HepG2 (cell line): ENCODE measurements around the gene GATAD2B. TPM values are rescaled to one million over a fixed set of nuclear protein-coding genes. Genes with fewer than 3 reads are reported as not detected.
A peak's percentile ranks its signal among the peaks of the same experiment; 100 is the strongest.

ENCODE experiments used
- ESRRA ChIP-seq: sonication (generic); formaldehyde crosslinking; IDR thresholded peaks from 2 replicates; pipeline ENCODE4 v1.5.1; 2020; ENCODE audit warnings: mild to moderate bottlenecking, low read depth, missing genetic modification reagents
- FOXP4 ChIP-seq: sonication (generic); formaldehyde crosslinking; IDR thresholded peaks from 2 replicates; pipeline ENCODE4 v1.4.0; 2020; ENCODE audit warnings: missing genetic modification reagents
- GRHL1 ChIP-seq: sonication (generic); formaldehyde crosslinking; conservative IDR thresholded peaks from 2 replicates; pipeline ENCODE4 v1.8.0; 2022; ENCODE audit warnings: missing genetic modification reagents
- HOXA7 ChIP-seq: sonication (generic); formaldehyde crosslinking; IDR thresholded peaks from 2 replicates; pipeline ENCODE4 v1.8.1; 2022; ENCODE audit warnings: mild to moderate bottlenecking, missing genetic modification reagents, moderate library complexity
- IRF1 ChIP-seq: sonication (generic); formaldehyde crosslinking; IDR thresholded peaks from 2 replicates; pipeline ENCODE4 v1.4.0; 2020; ENCODE audit warnings: low read depth, mild to moderate bottlenecking, missing genetic modification reagents
- KAT8 ChIP-seq: IDR thresholded peaks from 2 replicates; pipeline ENCODE4 v1.6.1; 2016; ENCODE audit warnings: missing genetic modification reagents, missing compliant biosample characterization
- MAFG ChIP-seq: sonication (generic); formaldehyde crosslinking; IDR thresholded peaks from 2 replicates; pipeline ENCODE4 v1.5.1; 2020; ENCODE audit warnings: mild to moderate bottlenecking, missing genetic modification reagents
- MATR3 ChIP-seq: sonication (generic); formaldehyde crosslinking; IDR thresholded peaks from 2 replicates; pipeline ENCODE4 v1.4.0; 2020; ENCODE audit warnings: missing genetic modification reagents
- PHF21A ChIP-seq: sonication (generic); formaldehyde crosslinking; IDR thresholded peaks from 2 replicates; pipeline ENCODE4 v1.5.0; 2020; ENCODE audit warnings: mild to moderate bottlenecking, missing genetic modification reagents
- SALL1 ChIP-seq: sonication (generic); formaldehyde crosslinking; IDR thresholded peaks from 2 replicates; pipeline ENCODE4 v1.8.0; 2022; ENCODE audit warnings: mild to moderate bottlenecking, missing genetic modification reagents
- SALL2 ChIP-seq: sonication (generic); formaldehyde crosslinking; IDR thresholded peaks from 2 replicates; pipeline ENCODE4 v1.8.1; 2023; ENCODE audit warnings: mild to moderate bottlenecking, missing genetic modification reagents, inconsistent platforms
- TBL1XR1 ChIP-seq: fragments of 150-350 bp; IDR thresholded peaks from 2 replicates; pipeline ENCODE4 v1.6.1; 2014; ENCODE audit warnings: borderline replicate concordance, low read length; ENCODE audit not compliant: partially characterized antibody
- THRA ChIP-seq: sonication (generic); formaldehyde crosslinking; IDR thresholded peaks from 2 replicates; pipeline ENCODE4 v1.4.0; 2020; ENCODE audit warnings: missing genetic modification reagents, borderline replicate concordance
- ZBTB8A ChIP-seq: sonication (generic); formaldehyde crosslinking; IDR thresholded peaks from 2 replicates; pipeline ENCODE4 v1.4.0; 2020; ENCODE audit warnings: mild to moderate bottlenecking, low read depth, missing genetic modification reagents, borderline replicate concordance
- ZHX2 ChIP-seq, 2 experiments: sonication (generic) in 1 of 2; formaldehyde crosslinking in 1 of 2; IDR thresholded peaks; 2 replicates each; pipeline versions ENCODE4 v1.6.1 to v1.9.0; 2014 to 2022; ENCODE audit warnings: antibody characterized with exemption in 1 of 2, borderline replicate concordance in 1 of 2, inconsistent platforms in 1 of 2, low read depth in 1 of 2, missing genetic modification reagents in 1 of 2
- ZNF207 ChIP-seq: fragments of 450-650 bp; IDR thresholded peaks from 2 replicates; pipeline ENCODE4 v1.6.1; 2016; ENCODE audit warnings: antibody characterized with exemption, borderline replicate concordance
- polyA plus RNA-seq, 8 experiments: library from polyadenylated mRNA; depleted of rRNA in 3 of 8; stranded (reverse) in 7 of 8; unstranded in 1 of 8; fragments of >200 nt; fragmentation: Illumina TruSeq in 4 of 8; extraction: Trizol in 4 of 8; gene quantifications; 2 replicates each; pipeline versions ENCODE4 v1.2.1 to v1.2.3, GENCODE V29; 2011 to 2016; ENCODE audit warnings: low read depth in 4 of 8, missing spikeins in 1 of 8, mixed read lengths in 1 of 8; ENCODE audit not compliant: insufficient read depth in 1 of 8
- total RNA-seq, 5 experiments: library from RNA; depleted of rRNA; stranded (reverse); fragments of >200 nt; fragmentation: Illumina TruSeq; extraction: Trizol; gene quantifications; 2 replicates each; pipeline ENCODE4 v1.2.3, GENCODE V29; 2016; ENCODE audit warnings: low read depth in 1 of 5

GATAD2B gene
- total and polyA plus RNA-seq, 2 of the 13 experiments (the other 11 are each of a cell fraction or from before 2014, with no cell fraction given): 3.2 to 5.2 TPM

- TF ChIP-seq SALL1 (CRISPR knock-in tag): no peak
- no peak for TF ChIP-seq MAFG (CRISPR knock-in tag)
- TF ChIP-seq THRA (CRISPR knock-in tag): no peak
- peak; percentile 61 for TF ChIP-seq KAT8 (CRISPR knock-in tag)
- TF ChIP-seq TBL1XR1: no peak
- no peak for TF ChIP-seq ZNF207
- peak; percentile 14; the same call in 1 of the 2 replicates for TF ChIP-seq ESRRA (CRISPR knock-in tag)
- TF ChIP-seq ZHX2 (IDR thresholded peaks at IDR 0.05; ENCODE audit: low read depth): no peak
- TF ChIP-seq ZHX2 (CRISPR knock-in tag; IDR thresholded peaks at IDR 0.05; ENCODE audit: borderline replicate concordance): no peak
- no peak for TF ChIP-seq IRF1 (CRISPR knock-in tag)
- TF ChIP-seq FOXP4 (CRISPR knock-in tag): no peak; the same call in 1 of the 2 replicates
- TF ChIP-seq HOXA7 (CRISPR knock-in tag): no peak
- TF ChIP-seq GRHL1 (CRISPR knock-in tag): no peak
- TF ChIP-seq ZBTB8A: no peak
- TF ChIP-seq SALL2 (CRISPR knock-in tag): peak; percentile 67
- TF ChIP-seq MATR3 (CRISPR knock-in tag): no peak
- no peak; the same call in 1 of the 2 replicates for TF ChIP-seq PHF21A (CRISPR knock-in tag)
These were observed 40.5 kb upstream of the GATAD2B start, which contains the start of gene SLC39A1 (continued) for GRCh38 chr1:153963030-153963849.
